SK-N-SH treated with all-trans-retinoic acid at 6 μM for 48 hours (cell line): ENCODE data around the gene ADGRG6.

Experiments
- ATAC-seq: fragments of 200-7000 bp; cut with Tn5 transposase; 3 replicates; pipeline ENCODE4 v1.9.1; 2020; ENCODE audit warnings: mild to moderate bottlenecking, moderate library complexity
- ARNTL ChIP-seq: fragments of 450-650 bp; formaldehyde crosslinking; IDR thresholded peaks from 2 replicates; pipeline ENCODE4 v1.5.0; 2020; ENCODE audit warnings: low read depth, mild to moderate bottlenecking, moderate library complexity, borderline replicate concordance
- BACH2 ChIP-seq: fragments of 250-450 bp; sonication (Bioruptor Pico); IDR thresholded peaks from 2 replicates; pipeline ENCODE4 v1.9.0; 2021; ENCODE audit warnings: mild to moderate bottlenecking, borderline replicate concordance
- CREB5 ChIP-seq: fragments of 250-450 bp; sonication (Bioruptor Pico); IDR thresholded peaks from 2 replicates; pipeline ENCODE4 v1.5.1; 2020; ENCODE audit warnings: low read depth, mild to moderate bottlenecking, moderate library complexity
- CSDC2 ChIP-seq: fragments of 250-450 bp; sonication (Bioruptor Pico); IDR thresholded peaks from 2 replicates; pipeline ENCODE4 v1.5.0; 2020; ENCODE audit warnings: mild to moderate bottlenecking, moderate library complexity
- ESRRG ChIP-seq: fragments of 250-450 bp; sonication (Bioruptor Pico); IDR thresholded peaks from 2 replicates; pipeline ENCODE4 v1.6.1; 2021; ENCODE audit warnings: mild to moderate bottlenecking
- GLIS3 ChIP-seq: fragments of 250-450 bp; sonication (Bioruptor Pico); IDR thresholded peaks from 2 replicates; pipeline ENCODE4 v1.5.0; 2020; ENCODE audit warnings: mild to moderate bottlenecking, moderate library complexity
- ISL1 ChIP-seq: fragments of 250-450 bp; sonication (Bioruptor Pico); IDR thresholded peaks from 2 replicates; pipeline ENCODE4 v2.1.2; 2022; ENCODE audit warnings: mild to moderate bottlenecking, moderate library complexity
- OSR1 ChIP-seq: fragments of 250-450 bp; sonication (Bioruptor Pico); IDR thresholded peaks from 2 replicates; pipeline ENCODE4 v1.8.0; 2022; ENCODE audit warnings: moderate library complexity, mild to moderate bottlenecking, inconsistent platforms
- PATZ1 ChIP-seq: fragments of 250-450 bp; sonication (Bioruptor Pico); IDR thresholded peaks from 2 replicates; pipeline ENCODE4 v1.8.0; 2020; ENCODE audit warnings: mild to moderate bottlenecking, moderate library complexity, borderline replicate concordance
- POU6F1 ChIP-seq: fragments of 250-450 bp; sonication (Bioruptor Pico); IDR thresholded peaks from 2 replicates; pipeline ENCODE4 v1.8.0; 2021; ENCODE audit warnings: low read depth, mild to moderate bottlenecking, moderate library complexity, borderline replicate concordance
- PPARA ChIP-seq: fragments of 250-450 bp; sonication (Bioruptor Pico); IDR thresholded peaks from 2 replicates; pipeline ENCODE4 v1.5.0; 2020; ENCODE audit warnings: mild to moderate bottlenecking, borderline replicate concordance
- RARB ChIP-seq: fragments of 250-450 bp; sonication (Bioruptor Pico); IDR thresholded peaks from 2 replicates; pipeline ENCODE4 v1.8.0; 2021; ENCODE audit warnings: mild to moderate bottlenecking, moderate library complexity
- SNAI2 ChIP-seq: fragments of 250-450 bp; sonication (Bioruptor Pico); IDR thresholded peaks from 2 replicates; pipeline ENCODE4 v1.5.0; 2020; ENCODE audit warnings: mild to moderate bottlenecking, moderate library complexity
- TCF4 ChIP-seq: fragments of 250-450 bp; sonication (Bioruptor Pico); IDR thresholded peaks from 2 replicates; pipeline ENCODE4 v1.8.0; 2021; ENCODE audit warnings: mild to moderate bottlenecking, moderate library complexity, borderline replicate concordance
- TOX ChIP-seq: fragments of 250-450 bp; sonication (Bioruptor Pico); IDR thresholded peaks from 2 replicates; pipeline ENCODE4 v1.8.0; 2021; ENCODE audit warnings: mild to moderate bottlenecking, moderate library complexity, borderline replicate concordance
- ZC3H10 ChIP-seq: fragments of 250-450 bp; sonication (Bioruptor Pico); IDR thresholded peaks from 2 replicates; pipeline ENCODE4 v1.5.1; 2021; ENCODE audit warnings: mild to moderate bottlenecking, moderate library complexity
- ZFP3 ChIP-seq: fragments of 250-450 bp; sonication (Bioruptor Pico); IDR thresholded peaks from 2 replicates; pipeline ENCODE4 v1.5.0; 2020; ENCODE audit warnings: mild to moderate bottlenecking, moderate library complexity
- ZFP30 ChIP-seq: fragments of 450-650 bp; formaldehyde crosslinking; IDR thresholded peaks from 2 replicates; pipeline ENCODE4 v1.5.0; 2022; ENCODE audit warnings: mild to moderate bottlenecking, moderate library complexity
- ZNF565 ChIP-seq: fragments of 450-650 bp; formaldehyde crosslinking; conservative IDR thresholded peaks from 2 replicates; pipeline ENCODE4 v1.5.0; 2020; ENCODE audit warnings: low read depth, mild to moderate bottlenecking, moderate library complexity
- ZNF70 ChIP-seq: fragments of 450-650 bp; formaldehyde crosslinking; IDR thresholded peaks from 2 replicates; pipeline ENCODE4 v1.5.0; 2020; ENCODE audit warnings: mild to moderate bottlenecking, moderate library complexity
- ZNF8 ChIP-seq: fragments of 450-650 bp; formaldehyde crosslinking; IDR thresholded peaks from 2 replicates; pipeline ENCODE4 v1.5.0; 2020; ENCODE audit warnings: mild to moderate bottlenecking, moderate library complexity
- TF ChIP-seq, protein P1 (sequence below): fragments of 250-450 bp; sonication (Bioruptor Pico); IDR thresholded peaks from 2 replicates; pipeline ENCODE4 v1.5.1; 2021; ENCODE audit warnings: mild to moderate bottlenecking, moderate library complexity

The ADGRG6 gene

DNA sequence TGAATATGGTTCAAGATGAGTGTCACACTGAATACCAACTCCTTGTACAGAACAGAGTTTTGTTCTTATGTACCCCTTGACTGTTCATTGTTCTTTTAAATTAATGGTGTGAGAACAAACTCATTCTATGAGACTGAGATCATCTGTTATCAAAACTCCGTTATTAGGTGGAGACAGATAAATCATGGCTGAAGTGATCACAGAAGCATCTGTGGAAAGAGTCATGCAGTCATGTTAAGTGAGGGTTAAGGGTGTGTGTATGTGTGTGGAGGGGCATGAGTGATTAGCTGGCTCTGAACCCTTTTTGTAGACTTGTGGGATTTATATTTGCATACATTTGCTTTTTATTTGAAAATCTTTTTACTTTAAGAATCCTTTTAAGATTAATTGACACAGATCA, 24.7 kb downstream of the ADGRG6 start:
- TF ChIP-seq ZNF565 (CRISPR knock-in tag) (no peak), TOX (CRISPR knock-in tag) (no peak), ZNF70 (no peak), CSDC2 (CRISPR knock-in tag) (no peak), ZC3H10 (CRISPR knock-in tag) (no peak), TCF4 (CRISPR knock-in tag) (no peak), RARB (CRISPR knock-in tag) (no peak), CREB5 (no peak), ARNTL (CRISPR knock-in tag) (no peak), PPARA (no peak), ZFP3 (no peak), SNAI2 (CRISPR knock-in tag) (no peak), ZFP30 (CRISPR knock-in tag) (no peak)
- 0 out of 3 replicates have a peak, but pooled peaks have one; percentile 11 for ATAC-seq

GRCh38 chr6:142328070-142328469, 26.3 kb downstream of the ADGRG6 start:
- no peak for TF ChIP-seq PATZ1
- TF ChIP-seq ZNF8 = no peak
- TF ChIP-seq, protein P1, sequence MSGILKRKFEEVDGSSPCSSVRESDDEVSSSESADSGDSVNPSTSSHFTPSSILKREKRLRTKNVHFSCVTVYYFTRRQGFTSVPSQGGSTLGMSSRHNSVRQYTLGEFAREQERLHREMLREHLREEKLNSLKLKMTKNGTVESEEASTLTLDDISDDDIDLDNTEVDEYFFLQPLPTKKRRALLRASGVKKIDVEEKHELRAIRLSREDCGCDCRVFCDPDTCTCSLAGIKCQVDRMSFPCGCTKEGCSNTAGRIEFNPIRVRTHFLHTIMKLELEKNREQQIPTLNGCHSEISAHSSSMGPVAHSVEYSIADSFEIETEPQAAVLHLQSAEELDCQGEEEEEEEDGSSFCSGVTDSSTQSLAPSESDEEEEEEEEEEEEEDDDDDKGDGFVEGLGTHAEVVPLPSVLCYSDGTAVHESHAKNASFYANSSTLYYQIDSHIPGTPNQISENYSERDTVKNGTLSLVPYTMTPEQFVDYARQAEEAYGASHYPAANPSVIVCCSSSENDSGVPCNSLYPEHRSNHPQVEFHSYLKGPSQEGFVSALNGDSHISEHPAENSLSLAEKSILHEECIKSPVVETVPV (CRISPR knock-in tag) = no peak
- no peak for TF ChIP-seq ZNF70
- no peak for TF ChIP-seq POU6F1 (CRISPR knock-in tag)
- no peak for TF ChIP-seq PPARA
- no peak for TF ChIP-seq OSR1 (CRISPR knock-in tag)
- TF ChIP-seq CREB5 = no peak
- no peak for TF ChIP-seq RARB (CRISPR knock-in tag)
- no peak for TF ChIP-seq TOX (CRISPR knock-in tag)
- TF ChIP-seq ZNF565 (CRISPR knock-in tag) = no peak
- no peak for ATAC-seq

GRCh38 chr6:142329486-142330113, 27.8 kb downstream of the ADGRG6 start:
- no peak for ATAC-seq
- TF ChIP-seq, protein P1 (CRISPR knock-in tag) = no peak
- no peak for TF ChIP-seq PPARA
- TF ChIP-seq SNAI2 (CRISPR knock-in tag) = no peak
- TF ChIP-seq ZNF8 = no peak
- TF ChIP-seq TOX (CRISPR knock-in tag) = no peak
- TF ChIP-seq ZNF70 = no peak
- no peak for TF ChIP-seq CREB5
- no peak for TF ChIP-seq POU6F1 (CRISPR knock-in tag)
- TF ChIP-seq ISL1 = no peak
- no peak for TF ChIP-seq RARB (CRISPR knock-in tag)
- no peak for TF ChIP-seq ZC3H10 (CRISPR knock-in tag)
- no peak for TF ChIP-seq ESRRG (CRISPR knock-in tag)
- no peak for TF ChIP-seq CSDC2 (CRISPR knock-in tag)
- no peak for TF ChIP-seq GLIS3 (CRISPR knock-in tag)
- no peak for TF ChIP-seq BACH2 (CRISPR knock-in tag)
- no peak for TF ChIP-seq ZNF565 (CRISPR knock-in tag)
- no peak for TF ChIP-seq ZFP3
- TF ChIP-seq ZFP30 (CRISPR knock-in tag) = no peak
- TF ChIP-seq ARNTL (CRISPR knock-in tag) = no peak
